ENCODE data around the gene RASGEF1C.

Gene RASGEF1C

DNA sequence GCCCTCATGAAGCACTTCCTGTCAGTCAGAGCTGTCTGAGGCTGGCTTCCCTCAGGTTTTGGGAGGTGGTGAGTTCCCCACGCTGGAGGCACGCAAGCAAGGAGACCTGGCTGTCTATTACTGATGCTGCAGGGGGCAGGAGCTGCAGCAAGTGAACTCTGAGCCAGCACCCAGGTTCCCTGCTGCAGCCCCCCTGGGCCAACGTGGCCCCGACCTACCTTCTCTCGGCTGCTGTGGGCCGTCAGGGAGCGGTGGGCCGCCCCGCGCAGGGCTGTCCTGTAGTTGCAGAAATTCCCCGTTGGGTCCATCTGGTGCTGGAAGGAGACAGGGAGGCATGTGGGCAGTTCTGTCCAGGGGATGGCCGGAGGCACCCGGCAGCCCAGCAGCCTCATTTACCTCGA lies 90.6 kb downstream of the RASGEF1C start:
- no peak for DNase-seq

DNA sequence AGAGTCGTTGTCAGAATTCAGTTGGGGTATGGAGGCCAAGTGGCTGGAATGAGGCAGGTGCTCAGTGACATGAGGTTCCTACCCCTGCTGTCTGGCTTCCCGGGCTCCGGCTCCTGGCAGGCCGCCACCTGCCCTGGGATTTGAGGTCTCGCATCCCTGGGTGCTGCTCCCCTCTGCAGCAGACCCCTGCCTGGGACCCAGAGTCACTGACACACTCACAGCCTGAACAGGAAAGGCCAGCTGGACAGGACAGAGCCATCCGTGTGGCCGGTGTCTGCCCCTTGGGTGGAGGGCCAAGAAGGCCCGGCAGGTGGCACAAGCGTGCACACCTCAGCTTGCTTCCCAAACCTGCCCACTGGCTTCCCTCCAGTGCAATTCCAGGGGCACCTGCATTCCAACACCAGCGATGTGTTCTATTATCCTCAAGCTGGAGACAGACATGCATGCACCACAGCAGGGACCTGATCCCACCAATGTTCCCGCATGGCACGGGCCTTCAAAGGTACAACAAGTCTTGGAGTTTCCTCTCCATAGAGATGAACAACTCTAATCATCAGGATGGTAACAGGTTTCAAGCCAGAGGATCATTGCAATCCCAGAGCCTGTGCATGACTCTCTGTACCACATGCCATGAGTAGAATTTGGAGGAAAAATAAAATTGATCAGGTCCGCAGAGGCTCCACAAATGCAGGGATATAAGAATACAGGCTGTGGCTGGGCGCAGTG lies 91.8 kb downstream of the RASGEF1C start:
- DNase-seq, result no peak

DNA sequence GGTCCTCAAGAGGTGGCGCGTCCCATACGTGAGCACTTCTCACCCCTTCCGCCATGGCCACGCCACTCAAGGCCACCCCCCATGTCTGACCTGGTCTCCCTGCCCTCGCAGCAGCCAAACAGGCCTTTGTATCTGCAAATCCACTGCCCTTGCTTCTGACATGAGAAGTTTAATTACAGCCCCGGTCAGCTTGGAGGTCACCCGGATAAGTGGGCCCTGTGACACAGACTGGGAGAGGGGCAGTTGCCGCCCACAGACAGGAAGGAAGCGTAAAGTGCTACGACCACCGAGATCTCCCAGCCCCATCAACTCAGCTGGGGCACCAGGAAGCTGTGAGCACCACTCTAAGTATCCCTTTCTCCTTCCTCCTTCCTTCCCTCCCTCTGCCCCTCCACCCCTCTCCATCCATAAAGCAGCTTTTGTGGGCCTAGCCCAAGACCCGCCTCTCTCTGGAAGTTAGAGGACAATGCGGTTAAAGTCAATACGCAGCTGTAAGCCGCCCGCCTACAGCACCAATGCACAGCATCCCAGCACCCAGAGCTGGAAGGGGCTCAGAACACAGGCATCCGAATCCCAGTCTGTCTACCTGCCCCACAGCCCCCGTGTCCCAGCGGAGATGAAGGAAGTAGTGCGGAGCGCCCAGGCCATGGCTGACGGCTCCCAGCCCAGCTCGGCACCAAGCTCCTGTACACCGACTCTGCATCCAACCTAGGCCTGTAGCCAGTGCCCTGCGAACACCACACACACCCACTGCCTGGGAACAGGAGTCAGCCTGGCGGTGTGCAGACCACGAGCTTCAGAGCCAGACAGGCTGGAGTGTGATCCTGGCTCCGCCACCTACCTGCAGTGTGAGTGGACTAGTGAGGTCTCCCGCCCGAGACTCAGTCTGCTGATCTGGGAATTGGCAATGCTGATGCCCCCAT lies 92.7 kb downstream of the RASGEF1C start:
- no peak for DNase-seq

DNA sequence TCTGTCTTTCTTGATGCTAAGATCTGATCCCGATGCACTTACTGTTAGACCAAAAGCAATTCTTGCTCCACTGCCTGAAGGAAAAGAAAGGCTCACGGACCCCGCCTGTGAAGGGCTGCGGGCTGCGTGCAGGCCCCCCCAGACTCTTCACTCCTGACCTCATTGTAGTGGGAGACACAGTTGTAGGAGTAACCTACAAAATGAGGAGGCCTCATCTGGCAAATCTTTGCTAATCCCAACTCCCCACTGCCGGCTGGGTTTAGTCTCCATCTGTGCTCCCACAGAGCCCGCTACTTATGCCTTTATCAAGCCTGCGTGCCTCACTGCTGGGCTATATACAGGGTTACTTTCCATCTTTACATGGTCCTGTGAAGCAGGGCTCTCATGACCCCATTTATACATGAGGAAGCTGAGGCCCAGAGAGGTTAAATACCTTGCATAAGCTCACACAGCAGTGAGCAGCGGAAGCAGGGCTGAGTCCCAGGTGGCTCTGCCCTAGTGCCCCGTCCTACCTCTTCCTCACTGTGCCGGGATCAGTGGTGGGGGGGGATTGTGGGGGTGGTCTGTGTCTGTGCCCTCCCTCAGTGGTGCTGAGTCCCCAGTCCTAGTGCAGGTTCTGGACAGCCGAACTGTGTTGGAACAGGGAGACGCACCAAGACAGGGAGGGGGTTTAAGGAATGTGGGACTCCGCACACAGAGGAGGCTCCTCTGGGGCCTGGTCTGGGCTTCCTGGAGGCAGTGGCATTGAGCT lies 93.5 kb downstream of the RASGEF1C start:
- no peak for DNase-seq

DNA sequence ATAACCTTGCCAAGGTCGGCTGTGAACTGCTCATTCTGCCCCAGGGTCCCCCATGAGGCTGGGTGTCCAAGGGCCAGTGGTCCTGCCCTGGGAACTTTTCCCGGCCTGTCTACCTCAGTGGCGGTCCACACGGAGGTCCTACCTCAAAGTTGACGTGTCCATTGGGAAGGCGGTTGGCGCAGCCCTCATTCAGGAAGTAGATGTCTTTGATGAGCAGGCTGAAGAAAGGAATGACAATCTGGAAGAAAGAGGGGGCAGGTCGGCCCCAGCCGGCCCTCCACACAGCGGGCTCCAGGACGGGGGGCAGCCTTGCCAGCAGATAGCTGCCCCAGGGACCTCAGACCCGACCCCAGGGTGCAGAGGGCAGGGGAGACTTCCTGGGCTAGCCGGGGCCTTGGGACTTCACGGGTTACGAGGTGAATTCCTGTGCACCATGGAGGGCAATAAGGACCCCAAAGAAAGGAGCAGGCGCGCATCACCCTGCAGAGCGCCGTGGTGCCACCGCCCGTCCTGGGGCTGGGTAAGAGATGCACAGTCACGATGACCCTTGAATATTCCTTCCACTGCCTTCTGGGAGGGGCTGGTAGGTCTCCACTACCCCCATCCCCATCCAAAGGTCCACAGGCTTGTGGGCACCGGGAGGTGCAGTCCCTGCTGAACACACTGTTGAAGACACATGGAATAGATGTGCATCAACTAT lies 94.6 kb downstream of the RASGEF1C start:
- DNase-seq, result no peak

DNA sequence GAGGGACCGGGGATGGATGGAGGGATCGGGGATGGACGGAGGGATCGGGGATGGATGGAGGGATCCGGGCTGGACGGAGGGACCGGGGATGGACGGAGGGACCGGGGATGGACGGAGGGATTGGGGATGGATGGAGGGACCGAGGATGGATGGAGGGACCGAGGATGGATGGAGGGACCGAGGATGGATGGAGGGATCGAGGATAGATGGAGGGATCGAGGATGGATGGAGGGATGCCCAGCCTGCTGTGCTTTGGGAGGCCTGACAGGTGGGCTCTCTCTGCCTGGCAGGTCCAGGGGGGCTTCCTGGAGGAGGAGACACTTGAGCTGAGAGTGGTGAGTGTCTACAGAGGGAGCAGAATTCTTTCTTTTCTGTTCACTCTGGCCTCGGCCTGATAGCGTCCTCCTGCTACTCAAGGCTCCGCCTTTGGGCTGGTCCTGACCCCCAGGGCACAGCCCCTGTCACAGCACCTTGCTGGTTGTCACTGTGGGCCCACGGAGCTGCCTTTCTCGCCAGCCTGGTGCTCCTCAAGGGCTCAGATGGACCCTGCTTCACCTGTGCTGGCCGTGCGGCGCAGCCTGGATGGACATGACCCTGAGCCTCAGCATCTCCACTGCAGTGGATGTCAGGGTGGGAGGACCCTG lies 95.2 kb downstream of the RASGEF1C start:
- DNase-seq, result no peak

DNA sequence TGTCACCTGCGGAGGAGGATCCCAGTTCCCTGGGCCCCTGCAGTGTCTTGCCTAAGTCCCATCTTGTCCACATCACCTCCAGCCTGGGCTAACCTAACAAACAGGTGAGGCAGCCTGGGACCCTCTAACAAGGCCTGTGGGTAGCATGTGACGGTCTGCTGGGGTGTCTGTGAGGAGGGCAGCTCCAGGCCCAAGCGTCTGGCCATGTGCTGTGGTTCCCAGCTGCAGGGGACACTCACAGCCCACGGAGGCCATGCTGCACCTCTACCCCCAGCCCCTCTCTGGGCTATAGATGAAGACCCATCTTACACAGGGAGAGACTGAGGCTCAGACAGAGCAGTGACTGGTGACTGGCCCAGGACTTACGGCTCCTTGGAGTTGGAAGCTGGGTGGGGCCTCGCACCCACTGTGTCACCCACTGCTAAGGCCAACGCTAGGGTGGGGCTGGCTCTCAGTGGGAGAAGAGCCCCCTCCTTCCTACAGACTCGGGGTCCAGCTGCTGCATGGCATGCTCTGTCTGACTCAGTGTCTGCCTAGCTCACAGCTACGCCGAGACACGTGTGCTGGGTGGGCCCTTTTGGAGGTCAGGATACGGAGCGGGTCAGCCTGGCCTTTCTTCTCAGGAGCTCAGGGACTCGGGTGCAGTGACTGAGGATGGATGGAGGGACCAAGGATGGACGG lies 96.7 kb downstream of the RASGEF1C start:
- DNase-seq, result no peak

DNA sequence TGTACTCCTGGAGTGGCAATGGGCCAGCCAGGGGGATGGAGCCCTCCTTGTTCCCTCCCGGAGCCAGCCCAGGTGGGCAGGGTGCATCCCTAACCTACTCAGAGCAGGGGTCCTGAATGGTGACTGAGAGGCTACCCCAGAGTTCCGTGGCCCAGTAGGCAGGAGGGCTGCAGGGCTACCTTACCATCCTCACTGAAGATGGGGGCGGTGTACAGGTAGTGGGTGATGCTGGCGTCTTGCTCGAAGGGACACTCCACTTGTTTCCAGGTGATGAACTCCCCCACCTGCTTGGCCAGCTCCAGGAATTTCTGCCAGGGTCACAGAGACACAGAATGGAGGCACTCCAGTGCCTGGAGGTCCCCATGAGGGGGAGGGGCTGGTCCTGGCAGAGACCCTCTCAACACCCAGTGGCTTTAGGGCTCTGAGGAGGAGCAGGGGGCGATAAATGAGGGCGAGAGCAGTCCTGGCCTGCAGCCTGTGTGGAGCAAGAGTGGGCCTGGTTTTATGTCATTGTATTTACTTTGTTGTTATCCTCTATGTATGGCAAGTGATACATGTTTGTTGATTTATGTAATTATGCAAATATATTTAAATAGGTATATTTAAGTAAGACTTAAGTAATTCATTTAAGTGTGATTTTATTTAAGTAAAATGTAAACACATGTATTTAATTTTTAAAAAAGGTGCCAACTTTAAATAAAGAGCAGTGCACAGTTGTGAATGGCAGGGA lies 97.6 kb downstream of the RASGEF1C start:
- DNase-seq, result no peak

DNA sequence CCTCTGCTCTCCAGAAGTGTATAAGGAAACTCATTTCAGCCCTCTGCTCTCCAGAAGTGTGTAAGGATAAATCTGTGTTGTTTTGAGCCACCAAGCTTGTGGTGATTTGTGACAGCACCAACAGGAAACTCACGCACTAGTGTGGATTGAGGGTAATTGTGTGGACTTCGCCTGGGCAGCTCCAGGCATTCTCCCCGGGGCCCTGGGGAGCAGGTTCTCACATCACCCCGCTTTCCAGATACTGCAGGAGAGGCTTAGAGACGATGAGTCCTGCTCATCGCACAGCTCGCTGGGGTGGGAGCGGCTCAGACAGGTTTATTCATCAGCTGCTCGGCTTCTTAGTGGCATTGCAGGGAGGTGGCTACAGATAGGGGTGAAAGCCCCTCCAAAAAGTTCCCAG lies 99.1 kb downstream of the RASGEF1C start:
- DNase-seq, result no peak

DNA sequence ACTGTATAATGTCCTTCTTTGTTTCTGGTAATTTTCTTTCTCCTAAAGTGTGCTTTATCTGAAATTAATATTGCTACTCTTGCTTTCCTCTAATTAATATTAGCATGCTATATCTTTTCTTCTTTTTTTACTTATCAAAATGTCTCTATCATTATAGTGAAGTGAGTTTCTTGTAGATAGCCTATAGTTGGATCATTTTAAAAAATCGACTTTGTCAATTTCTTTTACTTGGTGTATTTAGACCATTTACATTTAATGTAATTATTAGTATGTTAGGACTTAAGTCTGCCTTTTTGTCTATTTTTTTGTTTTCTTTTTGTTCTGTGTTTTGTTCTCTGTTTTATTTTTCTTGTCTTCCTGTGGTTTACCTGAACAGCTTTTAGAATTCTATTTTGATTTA lies 102.0 kb downstream of the RASGEF1C start:
- DNase-seq, result no peak

DNA sequence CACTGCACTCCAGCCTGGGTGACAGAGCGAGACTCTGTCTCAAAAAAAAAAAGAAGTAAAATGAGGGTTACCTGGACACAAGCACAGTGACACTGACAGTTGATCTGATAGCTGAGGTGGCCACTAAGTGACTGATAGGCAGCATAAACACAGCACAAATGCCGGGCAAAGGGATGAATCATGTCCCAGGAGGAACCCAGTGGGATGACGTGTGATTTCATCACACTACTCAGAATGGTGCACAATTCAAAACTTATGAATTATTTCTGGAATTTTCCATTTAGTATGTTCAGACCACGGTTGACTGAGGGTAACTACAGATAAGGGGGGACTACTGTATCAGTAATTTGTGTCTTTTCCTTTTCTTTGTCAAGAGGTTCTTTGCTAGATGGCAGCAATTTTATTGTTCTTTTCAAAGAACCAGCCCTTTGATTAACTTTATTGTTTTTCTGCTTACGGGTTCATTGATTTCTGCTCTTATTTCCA lies 103.1 kb downstream of the RASGEF1C start:
- DNase-seq, result no peak

DNA sequence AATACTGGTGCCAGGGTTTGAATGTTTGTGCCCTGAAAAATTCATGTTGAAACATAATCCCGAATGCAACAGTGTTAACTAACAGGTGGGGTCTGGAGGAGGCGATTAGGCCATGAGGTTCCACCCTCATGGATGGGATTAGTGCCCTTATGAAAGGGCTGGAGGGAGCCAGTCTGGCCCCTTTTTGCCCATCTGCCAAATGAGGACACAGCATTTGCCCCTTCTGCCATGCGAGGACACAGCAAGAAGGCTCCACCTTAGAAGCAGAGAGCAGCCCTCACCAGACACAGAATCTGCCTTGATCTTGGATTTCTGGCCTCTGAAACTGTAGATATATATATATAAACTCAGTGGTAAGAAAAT lies 104.9 kb downstream of the RASGEF1C start:
- no peak for DNase-seq

DNA sequence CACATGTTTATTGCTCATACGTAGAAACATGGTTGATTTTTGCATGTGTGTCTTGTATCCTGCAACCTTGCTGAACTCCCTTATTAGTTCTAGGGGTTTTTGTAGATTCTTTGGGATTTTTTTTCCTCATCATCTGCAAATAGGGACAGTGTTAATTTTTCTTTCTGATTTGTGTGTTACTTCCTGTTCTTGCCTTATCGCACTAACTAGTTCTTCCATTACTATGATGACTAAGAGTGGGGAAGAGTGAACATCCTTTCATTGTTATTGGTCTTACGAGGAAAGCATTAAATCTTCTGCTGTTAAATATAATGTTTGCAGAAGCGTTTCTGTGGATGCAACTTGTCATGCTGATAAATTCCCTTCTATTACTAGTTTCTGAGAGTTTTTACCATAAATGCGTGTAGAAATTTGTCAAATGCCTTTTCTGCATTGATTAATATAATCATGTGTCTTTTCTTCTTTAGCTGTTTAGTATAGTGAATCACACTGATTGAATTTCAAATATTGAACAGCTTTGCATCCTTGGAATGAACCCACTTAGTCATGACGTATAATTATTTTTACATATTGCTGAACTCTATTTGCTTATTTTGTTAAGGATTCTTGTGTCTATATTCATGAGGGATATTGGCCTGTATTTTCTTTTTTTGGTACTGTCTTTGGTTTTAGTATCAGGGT lies 105.4 kb downstream of the RASGEF1C start:
- DNase-seq, result no peak

DNA sequence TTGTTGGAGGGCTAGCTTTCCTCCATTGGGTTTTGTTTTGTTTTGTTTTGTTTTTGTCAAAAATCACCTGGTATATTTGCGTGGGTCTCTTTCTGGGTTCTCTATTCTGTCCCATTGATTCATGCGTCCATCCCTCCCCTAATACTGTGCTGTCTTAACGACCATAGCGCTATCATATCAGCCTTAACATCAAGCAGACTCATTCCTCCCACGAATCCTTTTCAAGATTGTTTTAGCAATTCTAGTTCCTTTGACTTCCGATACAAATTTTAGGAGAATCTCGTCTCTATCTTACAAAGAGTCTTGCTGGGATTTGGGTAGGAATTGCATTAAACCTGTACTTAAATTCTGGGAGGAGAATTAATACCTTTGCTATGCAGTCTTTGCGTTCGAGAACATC lies 106.4 kb downstream of the RASGEF1C start:
- no peak for DNase-seq

DNA sequence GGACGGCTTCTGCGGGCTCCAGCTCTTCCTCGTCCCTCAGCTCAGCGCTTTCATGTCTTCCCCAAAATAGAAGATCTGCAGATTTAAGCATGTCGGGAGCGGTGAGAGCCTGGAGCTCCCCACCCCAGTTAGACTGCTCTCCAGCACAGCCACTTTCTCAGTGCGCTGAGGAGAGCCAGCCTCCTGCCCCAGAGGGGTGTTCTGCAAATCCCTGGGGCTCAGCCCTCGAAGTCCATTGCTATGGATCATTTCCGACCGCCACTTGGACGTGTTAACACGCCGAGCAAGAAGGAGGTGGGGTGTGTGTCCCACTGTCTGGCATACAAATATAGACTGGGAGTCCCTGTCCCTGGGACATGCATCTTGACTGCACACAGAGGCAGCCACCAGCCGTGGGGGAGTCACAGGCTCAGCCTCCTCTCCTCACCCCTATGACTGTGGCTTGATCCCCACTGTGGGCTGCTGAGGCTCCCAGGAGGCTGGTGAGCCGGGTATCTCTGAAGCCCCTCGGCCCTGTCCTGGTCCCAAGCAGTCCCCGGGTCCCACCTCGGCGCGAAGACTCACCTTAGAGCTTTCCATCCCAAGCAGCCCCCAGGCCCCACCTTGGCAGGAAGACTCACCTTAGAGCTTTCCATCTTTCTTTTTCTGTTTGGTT lies 107.4 kb downstream of the RASGEF1C start:
- no peak for DNase-seq

DNA sequence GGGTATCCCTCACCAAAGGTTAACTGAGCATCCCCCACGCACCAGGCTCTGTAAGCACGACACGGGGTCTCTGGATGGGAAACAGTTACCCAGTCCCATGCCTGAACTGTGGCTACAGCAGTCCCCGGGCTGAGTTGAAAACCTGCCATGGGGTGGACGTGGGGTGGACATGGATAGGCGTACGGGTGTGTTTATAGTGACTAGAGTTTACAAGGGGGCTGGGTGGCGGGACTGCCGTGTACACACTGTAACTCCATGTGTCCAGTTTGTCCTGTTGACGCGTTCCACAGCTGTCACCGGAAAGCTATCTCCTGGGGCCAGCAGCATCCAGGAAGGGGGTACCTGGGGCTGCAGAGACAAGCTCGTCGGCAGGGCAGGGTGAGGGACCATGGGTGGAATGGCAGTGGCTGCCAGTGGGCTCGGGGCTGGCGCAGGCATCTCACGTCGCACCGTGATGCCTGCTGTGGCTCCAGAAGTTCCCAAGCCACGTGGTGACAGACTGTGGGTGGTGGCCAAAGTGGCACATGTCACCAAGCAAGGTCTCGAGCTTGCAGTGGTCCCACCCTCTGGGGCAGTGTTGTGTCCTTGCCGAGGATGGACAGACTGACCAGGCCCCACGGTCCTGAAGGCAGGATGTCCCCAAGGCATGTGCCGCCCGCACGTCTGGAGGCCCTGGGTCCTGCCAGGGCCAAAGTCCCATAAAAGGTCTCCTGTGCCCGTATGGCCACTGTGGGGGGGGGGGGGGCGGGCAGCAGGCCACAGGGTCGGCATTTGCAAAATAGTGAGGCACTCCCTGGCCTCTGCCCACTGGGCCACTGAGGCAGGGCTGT lies 108.2 kb downstream of the RASGEF1C start:
- DNase-seq, result no peak

DNA sequence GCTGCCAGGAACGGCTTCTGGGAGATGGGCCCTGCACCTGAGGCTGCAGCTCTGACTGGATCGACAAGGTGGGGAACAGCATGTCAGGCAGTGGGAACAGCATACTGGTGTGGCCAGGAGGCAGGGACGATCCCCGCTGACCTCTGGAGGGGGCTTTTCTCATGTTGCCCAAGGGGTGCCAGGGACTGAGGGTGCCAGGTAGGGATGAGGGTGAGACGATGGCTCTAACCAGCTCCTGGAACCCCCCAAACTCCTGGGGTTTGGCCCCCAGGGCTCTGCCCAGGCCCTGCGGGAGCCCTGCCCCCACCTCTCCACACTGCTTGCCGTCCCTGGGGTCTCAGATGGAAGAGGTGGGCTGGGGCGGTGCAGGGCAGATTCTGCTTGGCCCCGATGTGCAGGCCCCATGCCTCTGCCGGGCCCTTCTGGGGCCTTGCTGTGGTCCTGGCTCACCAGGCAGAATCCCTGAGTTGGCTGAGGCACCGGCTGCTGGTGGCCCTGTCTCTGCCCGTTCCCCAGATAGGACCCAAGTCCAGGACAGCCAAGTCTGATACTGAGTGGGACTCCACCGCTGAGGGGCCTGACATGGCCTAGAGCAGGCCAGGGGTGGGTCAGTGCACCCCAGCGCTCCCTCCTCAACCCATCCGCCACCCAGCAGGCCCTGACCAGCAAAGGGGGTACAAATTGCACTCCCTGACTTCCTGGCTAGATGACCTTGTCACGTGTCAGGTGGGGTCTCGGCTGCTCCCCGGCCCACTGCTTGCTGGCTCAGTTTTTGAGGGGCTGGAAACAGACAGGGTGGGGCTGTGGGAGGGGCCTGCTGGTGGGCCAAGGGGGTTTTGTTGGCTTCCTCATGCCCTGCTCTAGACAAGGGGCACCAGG lies 109.0 kb downstream of the RASGEF1C start:
- DNase-seq, result no peak

Measured in T-helper 1 cell (primary cell).